ENCODE results near the gene MRPS23.
"Not testable (repeated sequence)": the region's sequence is repeated elsewhere in the genome, so short reads cannot be mapped to it uniquely, and the experiment has no call there.

The MRPS23 gene

GRCh38 chr17:57861790-57862693 lies 12.2 kb upstream of the MRPS23 start:
- DNase-seq = no peak

GRCh38 chr17:57861000-57861789 lies 11.4 kb upstream of the MRPS23 start:
- DNase-seq = peak; percentile 59

- no peak for DNase-seq
Observed at GRCh38 chr17:57860414-57860999, 10.7 kb upstream of the MRPS23 start.

GRCh38 chr17:57859601-57860413 lies 10.0 kb upstream of the MRPS23 start:
- no peak for DNase-seq

GRCh38 chr17:57858838-57859237 lies 9.0 kb upstream of the MRPS23 start:
- DNase-seq = no peak

GRCh38 chr17:57856792-57857620 lies 7.2 kb upstream of the MRPS23 start:
- no peak for DNase-seq

GRCh38 chr17:57855391-57856035 lies 5.7 kb upstream of the MRPS23 start:
- no peak for DNase-seq

GRCh38 chr17:57853695-57854094 lies 3.9 kb upstream of the MRPS23 start:
- DNase-seq = no peak

- DNase-seq = no peak
Observed at GRCh38 chr17:57852955-57853328, 3.1 kb upstream of the MRPS23 start.

GRCh38 chr17:57852092-57852954 lies 2.5 kb upstream of the MRPS23 start:
- DNase-seq = no peak

- no peak for DNase-seq
Observed at GRCh38 chr17:57849163-57849873, 526 bp downstream of the MRPS23 start.

- not testable (repeated sequence) for DNase-seq
Observed at GRCh38 chr17:57846056-57846945, 3.5 kb downstream of the MRPS23 start.

- no peak for DNase-seq
Observed at GRCh38 chr17:57842280-57842679, 7.6 kb downstream of the MRPS23 start.

GRCh38 chr17:57839571-57839923 lies 10.3 kb downstream of the MRPS23 start:
- no peak for DNase-seq

- no peak for DNase-seq
Observed at GRCh38 chr17:57838857-57839570, 10.8 kb downstream of the MRPS23 start.

GRCh38 chr17:57838453-57838852 lies 11.4 kb downstream of the MRPS23 start:
- DNase-seq = no peak

- DNase-seq = no peak
Observed at GRCh38 chr17:57835333-57835900, 14.4 kb downstream of the MRPS23 start.

All from CD4-positive, alpha-beta T cell treated with Interferon gamma for 1 hour (primary cell).